Effector CD8-positive, alpha-beta T cell (primary cell): ENCODE results near the gene CXCL8.
"Not testable (repeated sequence)": the region's sequence is repeated elsewhere in the genome, so short reads cannot be mapped to it uniquely, and the experiment has no call there.

ENCODE experiments used
- DNase-seq: peaks from one replicate; lab custom pipeline; 2025; lab: John Stamatoyannopoulos, UW
- total RNA-seq, 4 experiments: gene quantifications; one replicate each; lab custom pipeline; 2026; lab: John Stamatoyannopoulos, UW

Gene CXCL8
- total RNA-seq, result 0 to 0.12 (median 0.04) reads per million in 4 experiments

DNA sequence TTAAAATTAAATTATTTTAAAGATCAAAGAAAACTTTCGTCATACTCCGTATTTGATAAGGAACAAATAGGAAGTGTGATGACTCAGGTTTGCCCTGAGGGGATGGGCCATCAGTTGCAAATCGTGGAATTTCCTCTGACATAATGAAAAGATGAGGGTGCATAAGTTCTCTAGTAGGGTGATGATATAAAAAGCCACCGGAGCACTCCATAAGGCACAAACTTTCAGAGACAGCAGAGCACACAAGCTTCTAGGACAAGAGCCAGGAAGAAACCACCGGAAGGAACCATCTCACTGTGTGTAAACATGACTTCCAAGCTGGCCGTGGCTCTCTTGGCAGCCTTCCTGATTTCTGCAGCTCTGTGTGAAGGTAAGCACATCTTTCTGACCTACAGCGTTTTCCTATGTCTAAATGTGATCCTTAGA is at the start of gene CXCL8:
CXCL8 (plus strand) TSS at position 217 of the 426 bp plus-strand sequence; CDS start at position 307, 90 bp downstream.
- DNase-seq, result no peak

GRCh38 chr4:73691201-73691600 is 49.2 kb upstream of the CXCL8 start:
- not testable (repeated sequence) for DNase-seq

GRCh38 chr4:73691759-73692158 is 48.6 kb upstream of the CXCL8 start:
- DNase-seq, result no peak

GRCh38 chr4:73692254-73692653 is 48.1 kb upstream of the CXCL8 start:
- DNase-seq, result no peak

DNA sequence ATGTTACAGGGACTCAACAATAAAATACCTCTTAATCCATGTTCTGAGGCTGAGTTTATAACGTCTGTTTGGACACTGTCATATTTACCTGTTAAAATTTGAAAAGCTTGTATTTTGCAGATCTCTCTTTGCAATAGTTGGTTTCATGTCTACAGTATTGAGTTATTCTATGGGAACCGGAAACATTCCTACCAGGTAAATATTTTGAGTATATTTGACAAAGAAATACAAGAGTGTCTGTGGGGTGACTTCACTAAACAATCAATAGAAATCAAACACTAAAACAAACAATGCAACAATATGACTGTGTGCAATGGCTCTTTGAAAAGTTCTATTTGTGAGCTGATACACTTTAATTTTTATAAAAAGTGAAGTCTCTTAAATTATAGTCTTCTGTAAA is 47.7 kb upstream of the CXCL8 start:
- no peak for DNase-seq

DNA sequence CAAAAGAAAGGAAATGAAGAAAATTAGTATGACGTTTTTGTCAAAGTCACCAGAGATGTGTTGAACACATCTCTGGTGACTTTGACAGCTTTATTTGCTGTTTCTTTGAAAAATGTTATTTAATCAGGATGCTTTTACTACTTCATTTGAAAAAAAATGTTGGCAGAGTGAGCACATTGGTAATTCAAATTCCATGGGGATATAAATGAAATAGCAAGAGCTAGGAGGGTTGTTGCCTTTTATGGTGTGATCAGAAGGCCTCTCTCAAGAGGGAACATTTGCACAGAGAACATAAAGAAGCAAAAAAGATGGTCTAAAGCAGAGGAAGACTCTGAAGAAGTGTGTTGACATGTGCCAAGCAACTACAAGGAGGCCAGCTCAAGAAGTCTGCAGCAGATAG is 46.6 kb upstream of the CXCL8 start:
- no peak for DNase-seq

GRCh38 chr4:73698217-73698616 is 42.2 kb upstream of the CXCL8 start:
- DNase-seq, result no peak

DNA sequence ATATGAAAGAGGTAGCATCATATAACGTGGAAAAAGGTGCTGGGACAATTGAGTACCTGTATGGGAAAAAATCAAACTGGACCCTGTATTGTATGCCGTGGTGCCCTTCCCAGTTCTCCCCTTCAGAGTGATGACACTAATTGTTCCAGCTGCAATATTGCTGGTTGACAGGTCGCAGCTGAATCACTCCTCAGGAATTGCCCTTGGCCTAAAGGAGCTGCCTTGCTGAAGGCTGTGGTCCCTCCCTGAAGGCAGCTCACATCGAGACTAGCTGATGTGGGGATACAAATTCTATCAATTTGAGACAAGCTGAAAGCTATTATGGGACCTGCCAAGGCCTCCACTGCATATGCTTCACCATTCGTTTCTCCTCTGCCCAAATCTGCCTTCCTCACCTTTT is 39.3 kb upstream of the CXCL8 start:
- DNase-seq, result no peak

- no peak for DNase-seq
Measured at GRCh38 chr4:73702796-73703287, 37.5 kb upstream of the CXCL8 start.

DNA sequence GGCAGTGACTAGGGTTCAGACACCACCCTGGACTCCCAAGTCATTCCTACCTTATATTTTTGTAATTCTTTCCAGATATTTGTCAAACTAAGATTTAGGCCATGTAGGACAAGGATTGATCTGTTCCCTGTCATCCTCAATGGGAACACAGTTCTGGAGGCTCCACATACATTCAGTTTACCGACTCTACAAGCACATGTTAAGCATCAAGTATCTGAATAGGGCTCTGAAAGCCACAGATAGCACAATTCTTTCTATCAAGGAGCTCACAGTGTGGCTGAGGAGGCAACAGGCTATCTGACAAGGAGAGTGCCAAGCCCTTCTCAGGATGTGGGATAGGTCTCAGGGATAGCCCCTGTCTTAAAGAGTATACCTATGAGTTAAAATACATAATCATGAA is 37.0 kb upstream of the CXCL8 start:
- DNase-seq, result no peak

- no peak for DNase-seq
Measured at GRCh38 chr4:73704314-73705055, 35.9 kb upstream of the CXCL8 start.

GRCh38 chr4:73705056-73705432 is 35.3 kb upstream of the CXCL8 start:
- DNase-seq, result no peak

GRCh38 chr4:73705721-73706120 is 34.6 kb upstream of the CXCL8 start:
- DNase-seq, result no peak

GRCh38 chr4:73706811-73707210 is 33.6 kb upstream of the CXCL8 start:
- no peak for DNase-seq

DNA sequence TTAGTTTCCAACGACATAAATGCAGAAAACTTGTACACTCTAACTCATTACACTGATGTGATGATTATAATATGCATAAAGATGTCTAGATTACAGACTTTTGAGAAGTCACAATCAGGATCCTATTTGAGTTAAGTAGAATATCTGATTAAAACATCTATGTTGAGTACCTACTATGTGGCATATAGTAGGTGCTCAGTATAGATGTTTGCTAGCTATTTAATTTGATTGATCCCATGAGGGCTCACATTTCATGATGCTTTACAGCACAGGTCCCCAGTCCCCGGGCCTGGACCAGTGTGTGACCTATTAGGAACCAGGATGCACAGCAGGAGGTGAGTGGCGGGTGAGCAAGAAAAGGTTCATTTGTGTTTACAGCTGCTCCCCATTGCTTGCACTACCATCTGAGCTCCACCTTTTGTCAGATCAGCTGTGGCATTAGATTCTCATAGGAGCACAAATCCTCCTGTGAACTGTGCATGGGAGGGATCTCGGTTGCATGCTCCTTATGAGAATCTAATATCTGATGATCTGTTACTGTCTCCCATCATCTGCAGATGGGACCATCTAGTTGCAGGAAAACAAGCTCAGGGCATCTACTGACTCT is 33.0 kb upstream of the CXCL8 start:
- DNase-seq, result no peak

GRCh38 chr4:73707918-73708577 is 32.3 kb upstream of the CXCL8 start:
- DNase-seq, result no peak

DNA sequence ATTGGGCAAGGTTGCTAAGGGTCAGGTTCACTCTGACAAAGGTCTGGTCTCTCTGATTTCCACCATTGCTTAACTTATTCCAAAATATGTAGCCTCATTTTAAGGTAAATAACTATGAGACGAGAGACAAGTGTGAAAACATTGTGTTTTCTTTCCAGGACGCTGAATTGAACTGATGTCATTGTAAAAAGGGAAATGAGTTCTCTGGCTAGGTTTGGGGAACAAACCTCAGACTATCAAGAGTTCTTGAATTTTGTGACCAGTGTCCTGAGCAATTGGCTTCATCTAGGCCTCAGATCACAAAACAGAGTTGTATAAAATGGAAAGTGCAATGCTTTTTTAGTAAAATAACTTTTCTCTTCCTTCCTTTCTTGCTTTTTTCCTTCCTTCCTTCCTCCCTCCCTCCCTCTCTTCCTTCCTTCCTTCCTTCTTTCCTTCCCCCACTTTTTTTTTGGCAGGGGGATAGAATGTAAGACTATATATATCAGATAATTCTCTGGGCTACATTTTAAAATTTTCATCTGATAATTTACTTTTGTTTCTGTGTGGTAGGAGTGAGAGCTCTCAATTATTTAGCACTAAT is 30.8 kb upstream of the CXCL8 start:
- DNase-seq, result no peak

GRCh38 chr4:73710094-73710493 is 30.3 kb upstream of the CXCL8 start:
- DNase-seq, result no peak

- DNase-seq, result no peak
Measured at GRCh38 chr4:73711989-73712388, 28.4 kb upstream of the CXCL8 start.

GRCh38 chr4:73713650-73714049 is 26.7 kb upstream of the CXCL8 start:
- no peak for DNase-seq

- no peak for DNase-seq
Measured at GRCh38 chr4:73714647-73715046, 25.7 kb upstream of the CXCL8 start.

- DNase-seq, result no peak
Measured at GRCh38 chr4:73715659-73716058, 24.7 kb upstream of the CXCL8 start.
